Left lung (tissue), 10 donors: ENCODE measurements around the gene KIF16B. TPM values are rescaled to one million over a fixed set of nuclear protein-coding genes. Genes with fewer than 3 reads are reported as not detected.

ENCODE experiments used
- ATAC-seq: fragments of 200-7000 bp; cut with Tn5 transposase; one replicate; pipeline ENCODE4 v1.9.1; 2020; ENCODE audit warnings: moderate library complexity
- DNase-seq, 4 donors: peaks; one replicate each; pipeline ENCODE4 v3.0.0-alpha.2; 2013 to 2020
- H3K27ac ChIP-seq, 2 donors: fragments of 200-600 bp; sonication (generic) in 1 of 2; one replicate each; pipeline versions ENCODE4 v1.5.0 to v1.8.0; 2020 to 2021
- H3K27me3 ChIP-seq, 2 donors: fragments of 200-600 bp; sonication (generic) in 1 of 2; one replicate each; pipeline versions ENCODE4 v1.5.0 to v1.8.0; 2020 to 2021
- H3K36me3 ChIP-seq, 2 donors: fragments of 200-600 bp; sonication (generic) in 1 of 2; one replicate each; pipeline versions ENCODE4 v1.5.0 to v1.8.0; 2020 to 2021
- H3K4me1 ChIP-seq, 2 donors: fragments of 200-600 bp; one replicate each; pipeline ENCODE4 v1.8.0; 2021
- H3K4me3 ChIP-seq, 2 donors: fragments of 200-600 bp; sonication (generic) in 1 of 2; one replicate each; pipeline versions ENCODE4 v1.5.0 to v1.8.0; 2020 to 2021; ENCODE audit warnings: mild to moderate bottlenecking in 1 of 2
- H3K9me3 ChIP-seq, 2 donors: fragments of 200-600 bp; sonication (generic) in 1 of 2; one replicate each; pipeline versions ENCODE4 v1.5.0 to v1.8.0; 2020 to 2021
- intact Hi-C, 2 donors: fragments of 100-400 bp; cut with DNase I; formaldehyde crosslinking; loops; one replicate each; pipeline versions ENCODE4 v1.11.2 to v1.14.2; 2022
- polyA plus RNA-seq, 6 donors: library from polyadenylated mRNA; unstranded; fragments of 120-200 nt; gene quantifications; one replicate each; pipeline ENCODE4 v1.2.1, GENCODE V29; 2013; ENCODE audit not compliant: insufficient read length in 6 of 6
- total RNA-seq, 2 donors: library from RNA; stranded (reverse); fragmentation: NEBNext Ultra II Directional; extraction: Animal tissue kit (Norgen Biotek cat#: 25700); gene quantifications; one replicate each; pipeline ENCODE4 v1.2.1, GENCODE V29; 2021
- TF ChIP-seq, protein P1 (sequence below), 2 donors: fragments of 200-600 bp; sonication (generic) in 1 of 2; IDR thresholded peaks; one replicate each; pipeline versions ENCODE4 v1.5.0 to v1.8.0; 2021; ENCODE audit warnings: antibody characterized with exemption in 2 of 2
- donor health status: DM: no; HTN: yes; CAD: no.
- donor health status: DM: no; HTN: no; CAD: no.

KIF16B gene
- total and polyA plus RNA-seq, 8 donors, result 9.1 to 23.8 (median 12.8) TPM

DNA sequence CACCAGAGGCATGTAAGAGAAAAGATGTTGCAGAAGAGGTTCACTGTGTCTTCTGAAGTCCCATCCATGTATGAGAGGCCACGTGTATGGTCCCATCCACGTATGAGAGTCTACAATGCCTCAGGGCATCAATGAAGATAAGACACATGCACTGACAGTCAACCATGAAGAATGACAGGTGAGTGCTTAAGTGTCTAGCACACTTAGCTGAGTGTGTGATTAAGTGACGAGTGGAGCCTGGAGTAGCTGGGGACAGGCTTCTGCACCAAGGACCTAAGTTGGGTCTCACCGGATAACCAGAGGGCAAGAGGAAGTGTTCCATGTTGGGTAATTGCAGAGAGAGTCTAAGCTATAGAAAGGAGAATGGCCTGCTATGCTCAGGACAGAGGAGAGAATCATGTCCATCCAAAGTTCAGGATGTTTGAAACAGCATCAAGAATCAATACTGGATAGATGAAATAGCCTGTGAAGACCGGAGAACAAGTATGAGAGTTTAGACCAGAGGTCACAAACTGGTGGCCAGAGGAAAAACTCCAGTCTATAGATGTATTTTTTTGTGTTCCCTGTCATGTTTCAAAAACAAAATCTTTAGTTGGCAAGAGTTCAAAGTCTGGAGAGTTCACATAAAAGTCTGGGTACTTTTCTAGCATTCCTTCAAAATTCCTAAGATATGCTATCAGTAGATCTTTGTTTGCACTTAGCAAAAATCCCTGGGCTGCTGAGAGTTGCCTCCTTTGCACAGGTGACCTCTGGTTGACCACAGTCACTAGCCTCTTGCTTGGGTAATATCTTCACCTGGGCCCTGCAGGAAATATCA is 165.8 kb downstream of the KIF16B start:
- Histone ChIP-seq H3K4me3 (no peak overlapping the region), H3K27ac (no peak overlapping the region), H3K9me3 (peaks cover 0 to 14% of the 10 kb centered on the region in 2 donors), H3K36me3 (peaks cover 0 to 37% of the 10 kb centered on the region in 2 donors), H3K27me3 (no peaks in the 10 kb centered on the region), H3K4me1 (no peaks in the 10 kb centered on the region)
- DNase-seq (no peak), ATAC-seq (peak; percentile 43)
- intact Hi-C loops, result no loop called here
- TF ChIP-seq, protein P1, sequence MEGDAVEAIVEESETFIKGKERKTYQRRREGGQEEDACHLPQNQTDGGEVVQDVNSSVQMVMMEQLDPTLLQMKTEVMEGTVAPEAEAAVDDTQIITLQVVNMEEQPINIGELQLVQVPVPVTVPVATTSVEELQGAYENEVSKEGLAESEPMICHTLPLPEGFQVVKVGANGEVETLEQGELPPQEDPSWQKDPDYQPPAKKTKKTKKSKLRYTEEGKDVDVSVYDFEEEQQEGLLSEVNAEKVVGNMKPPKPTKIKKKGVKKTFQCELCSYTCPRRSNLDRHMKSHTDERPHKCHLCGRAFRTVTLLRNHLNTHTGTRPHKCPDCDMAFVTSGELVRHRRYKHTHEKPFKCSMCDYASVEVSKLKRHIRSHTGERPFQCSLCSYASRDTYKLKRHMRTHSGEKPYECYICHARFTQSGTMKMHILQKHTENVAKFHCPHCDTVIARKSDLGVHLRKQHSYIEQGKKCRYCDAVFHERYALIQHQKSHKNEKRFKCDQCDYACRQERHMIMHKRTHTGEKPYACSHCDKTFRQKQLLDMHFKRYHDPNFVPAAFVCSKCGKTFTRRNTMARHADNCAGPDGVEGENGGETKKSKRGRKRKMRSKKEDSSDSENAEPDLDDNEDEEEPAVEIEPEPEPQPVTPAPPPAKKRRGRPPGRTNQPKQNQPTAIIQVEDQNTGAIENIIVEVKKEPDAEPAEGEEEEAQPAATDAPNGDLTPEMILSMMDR (IDR thresholded peaks at IDR 0.05), result no peak

DNA sequence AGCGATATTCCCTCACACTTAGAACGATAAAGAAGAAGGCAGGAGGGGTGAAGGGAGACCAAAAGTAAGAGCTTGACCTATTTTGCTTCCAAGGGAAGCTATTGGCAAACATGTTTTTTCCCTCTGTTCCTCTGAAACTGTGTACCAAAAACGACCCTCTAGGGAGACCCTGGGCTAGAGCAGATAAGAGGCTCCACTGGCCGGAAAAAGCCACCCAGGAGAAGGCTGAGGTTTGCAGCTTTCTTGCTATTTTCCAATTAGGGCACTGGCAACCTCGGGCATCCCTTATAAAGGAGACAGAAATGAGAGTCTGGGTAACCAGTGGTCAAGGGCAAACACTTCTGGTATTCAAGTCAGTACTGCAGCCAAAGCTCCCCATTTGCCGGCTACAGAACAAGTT is 168.0 kb downstream of the KIF16B start:
- intact Hi-C loops, result no loop called here
- H3K27me3 ChIP-seq, result no peaks in the 10 kb centered on the region
- DNase-seq (no peak), ATAC-seq (no peak)
- H3K9me3 ChIP-seq, result no peaks in the 10 kb centered on the region
- H3K4me3 ChIP-seq, result no peak overlapping the region
- peaks cover 0 to 27% of the 10 kb centered on the region in 2 donors for H3K36me3 ChIP-seq
- no peak overlapping the region for H3K27ac ChIP-seq
- no peaks in the 10 kb centered on the region for H3K4me1 ChIP-seq
- TF ChIP-seq, protein P1 (IDR thresholded peaks at IDR 0.05), result no peak

DNA sequence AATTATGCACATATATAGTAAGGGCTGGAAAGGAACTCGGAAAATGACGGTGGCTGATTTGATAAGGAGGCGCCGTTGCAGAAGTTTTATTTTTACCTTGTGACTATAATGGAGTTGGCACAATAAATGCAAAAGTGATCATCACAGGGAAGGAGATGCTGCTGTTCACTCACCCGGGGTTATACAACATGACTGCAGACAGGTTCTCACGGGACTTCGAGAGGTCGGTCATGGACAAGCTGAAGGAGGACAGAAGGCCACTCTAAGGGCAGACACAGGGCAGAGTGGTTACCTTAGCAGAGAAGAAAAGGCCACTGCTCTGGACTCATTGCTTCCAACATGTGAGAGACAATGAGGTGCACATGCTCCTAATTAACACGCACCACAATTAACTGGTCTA is 168.6 kb downstream of the KIF16B start:
- Histone ChIP-seq H3K27me3 (no peaks in the 10 kb centered on the region), H3K4me1 (no peaks in the 10 kb centered on the region), H3K27ac (no peak overlapping the region), H3K36me3 (peaks cover 0 to 30% of the 10 kb centered on the region in 2 donors), H3K4me3 (no peak overlapping the region), H3K9me3 (no peaks in the 10 kb centered on the region)
- intact Hi-C loops, result no loop called here
- TF ChIP-seq, protein P1 (IDR thresholded peaks at IDR 0.05), result no peak
- no peak for ATAC-seq
- no peak for DNase-seq

DNA sequence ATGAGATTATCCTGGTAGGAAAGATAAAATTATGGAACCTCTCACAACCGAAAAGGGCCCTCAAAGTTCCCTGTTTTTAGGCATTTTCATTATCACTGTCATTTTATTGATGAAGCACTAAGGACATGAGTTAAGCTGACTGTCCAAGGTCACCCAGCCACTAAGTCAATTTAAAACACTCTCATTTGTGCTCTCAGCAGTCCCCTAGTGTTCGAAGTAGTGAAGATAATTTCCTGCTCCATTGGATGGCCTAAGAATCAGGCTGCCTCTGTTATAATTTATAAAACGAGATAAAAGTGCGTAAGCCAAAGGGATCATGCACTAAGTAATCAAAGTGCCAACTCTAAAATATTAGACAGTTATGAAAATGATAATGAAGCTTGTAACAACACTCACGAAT is 169.1 kb downstream of the KIF16B start:
- H3K4me1 ChIP-seq, result no peaks in the 10 kb centered on the region
- TF ChIP-seq, protein P1 (IDR thresholded peaks at IDR 0.05), result no peak
- no peak overlapping the region for H3K27ac ChIP-seq
- no peak for ATAC-seq
- no peaks in the 10 kb centered on the region for H3K9me3 ChIP-seq
- H3K36me3 ChIP-seq, result peaks cover 0 to 35% of the 10 kb centered on the region in 2 donors
- no peak for DNase-seq
- intact Hi-C loops, result no loop called here
- H3K27me3 ChIP-seq, result no peaks in the 10 kb centered on the region
- H3K4me3 ChIP-seq, result no peak overlapping the region

DNA sequence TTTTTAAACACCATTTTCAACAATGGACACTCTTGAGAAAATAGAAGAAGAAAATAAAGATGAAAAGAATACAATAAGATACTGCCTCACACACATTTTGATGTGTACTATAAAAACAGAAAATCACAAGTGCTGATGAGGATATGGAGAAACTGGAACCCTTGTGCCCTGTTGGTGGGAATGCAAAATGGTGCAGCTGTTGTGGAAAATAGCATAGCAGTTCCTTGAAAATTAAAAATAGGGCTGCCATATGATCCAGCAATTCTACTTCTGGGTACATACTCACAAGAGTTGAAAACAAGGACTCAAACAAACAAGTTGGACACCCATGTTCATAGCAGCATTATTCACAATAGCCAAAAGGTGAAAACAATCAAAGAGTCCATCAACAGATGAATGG is 173.0 kb downstream of the KIF16B start:
- H3K4me3 ChIP-seq, result no peak overlapping the region
- intact Hi-C loops, result no loop called here
- ATAC-seq, result no peak
- peaks cover 0 to 4% of the 10 kb centered on the region in 2 donors for H3K4me1 ChIP-seq
- H3K36me3 ChIP-seq, result peaks cover 0 to 33% of the 10 kb centered on the region in 2 donors
- no peak for DNase-seq
- H3K9me3 ChIP-seq, result no peaks in the 10 kb centered on the region
- TF ChIP-seq, protein P1 (IDR thresholded peaks at IDR 0.05), result no peak
- no peaks in the 10 kb centered on the region for H3K27me3 ChIP-seq
- H3K27ac ChIP-seq, result no peak overlapping the region
